NCI-H226 (cell line): ENCODE results near the gene GNRHR.
A peak's percentile ranks its signal among the peaks of the same experiment; 100 is the strongest.
"Not testable (repeated sequence)": the region's sequence is repeated elsewhere in the genome, so short reads cannot be mapped to it uniquely, and the experiment has no call there.

Source experiments
- DNase-seq: peaks from one replicate; pipeline ENCODE4 v3.0.0-alpha.2; 2015

GNRHR gene

GRCh38 chr4:67754288-67754687 lies at the start of gene GNRHR:
GNRHR (minus strand) TSS chr4:67754388; CDS start chr4:67754335, 53 bp downstream.
- DNase-seq: no peak

GRCh38 chr4:67796810-67797209 lies 42.6 kb upstream of the GNRHR start:
- no peak for DNase-seq

GRCh38 chr4:67790721-67791120 lies 36.5 kb upstream of the GNRHR start:
- DNase-seq: no peak

GRCh38 chr4:67787311-67787710 lies 33.1 kb upstream of the GNRHR start:
- no peak for DNase-seq

GRCh38 chr4:67785528-67785927 lies 31.3 kb upstream of the GNRHR start:
- no peak for DNase-seq

- no peak for DNase-seq
Measured at GRCh38 chr4:67779631-67780030, 25.4 kb upstream of the GNRHR start.

GRCh38 chr4:67776746-67777145 lies 22.6 kb upstream of the GNRHR start:
- DNase-seq: no peak

GRCh38 chr4:67770422-67770821 lies 16.2 kb upstream of the GNRHR start:
- no peak for DNase-seq

- DNase-seq: no peak
Measured at GRCh38 chr4:67765928-67766327, 11.7 kb upstream of the GNRHR start.

- no peak for DNase-seq
Measured at GRCh38 chr4:67765401-67765800, 11.2 kb upstream of the GNRHR start.

GRCh38 chr4:67764183-67764582 lies 10.0 kb upstream of the GNRHR start:
- DNase-seq: no peak

GRCh38 chr4:67762086-67762485 lies 7.9 kb upstream of the GNRHR start:
- no peak for DNase-seq

GRCh38 chr4:67756991-67757390 lies 2.8 kb upstream of the GNRHR start:
- not testable (repeated sequence) for DNase-seq

- no peak for DNase-seq
Measured at GRCh38 chr4:67755974-67756373, 1.8 kb upstream of the GNRHR start.

GRCh38 chr4:67751260-67751659 lies 2.9 kb downstream of the GNRHR start:
- no peak for DNase-seq

- no peak for DNase-seq
Measured at GRCh38 chr4:67750691-67751090, 3.5 kb downstream of the GNRHR start.

GRCh38 chr4:67749286-67749685 lies 4.9 kb downstream of the GNRHR start:
- DNase-seq: no peak

- DNase-seq: no peak
Measured at GRCh38 chr4:67746797-67747495, 7.2 kb downstream of the GNRHR start.

- no peak for DNase-seq
Measured at GRCh38 chr4:67744561-67745283, 9.5 kb downstream of the GNRHR start.

- no peak for DNase-seq
Measured at GRCh38 chr4:67743194-67743593, 11.0 kb downstream of the GNRHR start.

- no peak for DNase-seq
Measured at GRCh38 chr4:67736262-67736661, 17.9 kb downstream of the GNRHR start.

- DNase-seq: no peak
Measured at GRCh38 chr4:67735325-67735724, 18.9 kb downstream of the GNRHR start.

- DNase-seq: not testable (repeated sequence)
Measured at GRCh38 chr4:67730511-67730910, 23.7 kb downstream of the GNRHR start.

GRCh38 chr4:67727124-67727850 lies 26.9 kb downstream of the GNRHR start:
- DNase-seq: peak; percentile 91
